H9 (cell line): ENCODE data around the gene SH2D3C. TPM values are rescaled to one million over a fixed set of nuclear protein-coding genes. Genes with fewer than 3 reads are reported as not detected.

Source experiments
- DNase-seq: peaks from one replicate; pipeline ENCODE4 v3.0.0-alpha.2; 2017
- H2AFZ ChIP-seq: one replicate; pipeline ENCODE4 v1.6.1; 2013; ENCODE audit warnings: mild to moderate bottlenecking, low read length, control low read depth, moderate library complexity
- H2AK5ac ChIP-seq: 2 replicates; pipeline ENCODE4 v1.6.1; 2013; ENCODE audit warnings: low read length, control low read depth, mixed read lengths; ENCODE audit not compliant: insufficient read length
- H2BK120ac ChIP-seq: one replicate; pipeline ENCODE4 v1.6.1; 2013; ENCODE audit warnings: low read depth, mild to moderate bottlenecking, low read length, control low read depth, inconsistent platforms; ENCODE audit not compliant: poor library complexity, severe bottlenecking
- H2BK12ac ChIP-seq: 2 replicates; pipeline ENCODE4 v1.6.1; 2013; ENCODE audit warnings: low read length, control low read depth, mixed read lengths, low read depth; ENCODE audit not compliant: insufficient read length
- H2BK15ac ChIP-seq: 2 replicates; pipeline ENCODE4 v1.6.1; 2013; ENCODE audit warnings: low read depth, low read length, control low read depth
- H2BK20ac ChIP-seq: one replicate; pipeline ENCODE4 v1.6.1; 2013; ENCODE audit warnings: low read depth, mild to moderate bottlenecking, low read length, control low read depth, inconsistent platforms; ENCODE audit not compliant: poor library complexity, severe bottlenecking
- H2BK5ac ChIP-seq: 2 replicates; pipeline ENCODE4 v1.6.1; 2013; ENCODE audit warnings: low read length, control low read depth, mixed read lengths; ENCODE audit not compliant: insufficient read length
- H3K14ac ChIP-seq: 2 replicates; pipeline ENCODE4 v1.6.1; 2013; ENCODE audit warnings: low read length, control low read depth; ENCODE audit not compliant: insufficient read depth
- H3K18ac ChIP-seq: 2 replicates; pipeline ENCODE4 v1.6.1; 2013; ENCODE audit warnings: low read depth, mild to moderate bottlenecking, mixed read lengths, low read length, control low read depth; ENCODE audit not compliant: insufficient read length
- H3K23ac ChIP-seq: 2 replicates; pipeline ENCODE4 v1.6.1; 2013; ENCODE audit warnings: low read length, control low read depth, mixed read lengths, low read depth; ENCODE audit not compliant: insufficient read length
- H3K23me2 ChIP-seq: 2 replicates; pipeline ENCODE4 v1.6.1; 2013; ENCODE audit warnings: low read depth, mild to moderate bottlenecking, mixed read lengths, low read length, control low read depth; ENCODE audit not compliant: insufficient read length, poor library complexity, severe bottlenecking
- H3K27ac ChIP-seq: 2 replicates; pipeline ENCODE4 v1.5.1; 2013; ENCODE audit warnings: low read length, control low read depth, mixed read lengths, low read depth; ENCODE audit not compliant: insufficient read length
- H3K27me3 ChIP-seq: 2 replicates; pipeline ENCODE4 v1.6.1; 2013; ENCODE audit warnings: low read length, control low read depth, inconsistent platforms; ENCODE audit not compliant: insufficient read depth
- H3K4ac ChIP-seq: 2 replicates; pipeline ENCODE4 v1.6.1; 2013; ENCODE audit warnings: low read depth, mild to moderate bottlenecking, control low read depth, inconsistent platforms, low read length, moderate library complexity
- H3K4me1 ChIP-seq: 2 replicates; pipeline ENCODE4 v1.6.1; 2013; ENCODE audit warnings: low read length, control low read depth, inconsistent platforms; ENCODE audit not compliant: insufficient read depth
- H3K4me2 ChIP-seq: 2 replicates; pipeline ENCODE4 v1.6.1; 2013; ENCODE audit warnings: low read length, control low read depth, mixed read lengths; ENCODE audit not compliant: insufficient read length, insufficient read depth
- H3K56ac ChIP-seq: 2 replicates; pipeline ENCODE4 v1.6.1; 2013; ENCODE audit warnings: low read depth, mild to moderate bottlenecking, mixed read lengths, low read length, control low read depth; ENCODE audit not compliant: insufficient read length
- H3K79me1 ChIP-seq: 2 replicates; pipeline ENCODE4 v1.6.1; 2013; ENCODE audit warnings: low read depth, mild to moderate bottlenecking, moderate library complexity, low read length, control low read depth, inconsistent platforms; ENCODE audit not compliant: insufficient read depth, poor library complexity, severe bottlenecking
- H3K79me2 ChIP-seq: 2 replicates; pipeline ENCODE4 v1.6.1; 2013; ENCODE audit warnings: low read length, control low read depth, inconsistent platforms; ENCODE audit not compliant: insufficient read depth
- H3K9ac ChIP-seq: 2 replicates; pipeline ENCODE4 v1.6.1; 2013; ENCODE audit warnings: low read length, control low read depth, mixed read lengths; ENCODE audit not compliant: insufficient read length; ENCODE audit errors: extremely low read depth
- H3K9me3 ChIP-seq: one replicate; pipeline ENCODE4 v1.6.1; 2013; ENCODE audit warnings: low read depth, low read length, inconsistent platforms; ENCODE audit not compliant: control insufficient read depth
- H3T11ph ChIP-seq: one replicate; pipeline ENCODE4 v1.6.1; 2013; ENCODE audit warnings: mild to moderate bottlenecking, low read length, control low read depth, inconsistent platforms
- H4K20me1 ChIP-seq: one replicate; pipeline ENCODE4 v1.6.1; 2013; ENCODE audit not compliant: control insufficient read depth, insufficient read length, insufficient read depth
- H4K5ac ChIP-seq: 2 replicates; pipeline ENCODE4 v1.6.1; 2013; ENCODE audit warnings: low read depth, mild to moderate bottlenecking, mixed read lengths, low read length, control low read depth; ENCODE audit not compliant: insufficient read length
- H4K8ac ChIP-seq: replicated peaks from 2 replicates; pipeline ENCODE4 v1.6.1; 2013; ENCODE audit warnings: low read length, control low read depth, mixed read lengths, low read depth; ENCODE audit not compliant: insufficient read length
- H4K91ac ChIP-seq: 2 replicates; pipeline ENCODE4 v1.6.1; 2013; ENCODE audit warnings: low read depth, mild to moderate bottlenecking, moderate library complexity, mixed read lengths, low read length, control low read depth; ENCODE audit not compliant: insufficient read length
- H3K27ac Mint-ChIP-seq, 3 experiments: 2 replicates in 2 of 3; 3 replicates in 1 of 3; pipeline ENCODE4 v1.8.0; 2020 to 2021; ENCODE audit warnings: mixed read lengths in 3 of 3, mild to moderate bottlenecking in 1 of 3, moderate library complexity in 1 of 3
- H3K27me3 Mint-ChIP-seq: 2 replicates; pipeline ENCODE4 v1.8.0; 2021; ENCODE audit warnings: low read depth, mild to moderate bottlenecking, moderate library complexity, mixed read lengths
- H3K36me3 Mint-ChIP-seq, 3 experiments: 2 replicates in 2 of 3; 3 replicates in 1 of 3; pipeline ENCODE4 v1.8.0; 2020 to 2021; ENCODE audit warnings: low read depth in 3 of 3, mixed read lengths in 3 of 3; ENCODE audit not compliant: insufficient read depth in 1 of 3
- H3K4me1 Mint-ChIP-seq, 2 experiments: 2 replicates each; pipeline ENCODE4 v1.8.0; 2020; ENCODE audit warnings: mixed read lengths in 2 of 2
- H3K4me3 Mint-ChIP-seq, 2 experiments: 2 replicates in 1 of 2; 3 replicates in 1 of 2; pipeline ENCODE4 v1.8.0; 2020 to 2021; ENCODE audit warnings: mild to moderate bottlenecking in 2 of 2, mixed read lengths in 2 of 2, moderate library complexity in 1 of 2
- H3K9me3 Mint-ChIP-seq, 2 experiments: 2 replicates in 1 of 2; 3 replicates in 1 of 2; pipeline ENCODE4 v1.8.0; 2020; ENCODE audit warnings: mild to moderate bottlenecking in 2 of 2, mixed read lengths in 2 of 2, moderate library complexity in 1 of 2
- WGBS: extraction: QIAGEN DNeasy Blood & Tissue Kit; methylation state at CpG from one replicate; pipeline ENCODE4 v1.1.7; 2013; ENCODE audit warnings: missing lambda C conversion rate, low lambda C conversion rate, mixed read lengths; ENCODE audit not compliant: insufficient read length; ENCODE audit errors: extremely low coverage; 5-methylcytosine and 5-hydroxymethylcytosine counted together
- total RNA-seq: library from RNA; stranded (reverse); gene quantifications from 2 replicates; pipeline ENCODE4 v1.2.1, GENCODE V29; 2021
- TF ChIP-seq, protein P1 (sequence below): fragments of 200-600 bp; sonication (generic); conservative IDR thresholded peaks from 3 replicates; pipeline ENCODE4 v1.8.0; 2021; ENCODE audit warnings: antibody characterized with exemption, mild to moderate bottlenecking

Gene SH2D3C
- total RNA-seq, 1 experiment from 2014 or later, result 1.7 TPM

DNA sequence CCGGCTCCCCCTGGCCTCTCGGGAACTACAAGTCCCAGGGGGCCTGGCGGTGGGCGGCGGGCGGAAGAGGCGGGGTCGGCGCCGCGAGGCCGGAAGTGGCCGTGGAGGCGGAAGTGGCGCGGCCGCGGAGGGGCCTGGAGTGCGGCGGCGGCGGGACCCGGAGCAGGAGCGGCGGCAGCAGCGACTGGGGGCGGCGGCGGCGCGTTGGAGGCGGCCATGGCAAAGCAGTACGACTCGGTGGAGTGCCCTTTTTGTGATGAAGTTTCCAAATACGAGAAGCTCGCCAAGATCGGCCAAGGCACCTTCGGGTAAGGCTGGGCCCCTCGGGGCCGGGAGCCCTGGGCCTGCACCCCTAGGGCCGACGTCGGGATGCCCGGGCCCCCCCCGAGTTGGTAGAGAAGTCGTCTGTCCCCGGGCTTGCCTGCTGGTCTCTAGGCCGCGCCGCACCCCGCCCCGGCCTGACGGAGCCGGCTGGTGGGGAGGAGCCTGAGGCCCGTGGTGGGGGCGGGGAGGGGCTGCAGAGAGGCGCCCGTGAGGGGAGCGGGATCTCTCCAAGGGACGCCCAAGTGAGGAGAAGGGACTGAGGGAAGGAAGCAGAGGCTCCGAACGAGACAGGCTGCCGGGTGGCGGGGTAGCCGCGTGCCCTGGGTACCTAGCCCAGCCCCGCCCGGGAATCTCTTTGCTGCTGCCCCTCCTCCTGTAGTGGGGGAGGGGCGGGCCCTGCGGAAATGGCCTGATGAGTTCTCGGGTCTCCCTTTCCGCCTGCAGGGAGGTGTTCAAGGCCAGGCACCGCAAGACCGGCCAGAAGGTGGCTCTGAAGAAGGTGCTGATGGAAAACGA, 7.7 kb upstream of the SH2D3C start, which contains the start of gene CDK9:
CDK9 (plus strand) TSS at position 102 of the 840 bp plus-strand sequence; CDS start at position 217, 115 bp downstream.
- no peak within 1 kb of the TSS for H3T11ph ChIP-seq
- H3K79me2 ChIP-seq, result peaks cover 3% of the 10 kb centered on the region; the same call in 1 of the 2 replicates
- H2BK120ac ChIP-seq, result no peak within 1 kb of the TSS
- no peak within 1 kb of the TSS for H2BK15ac ChIP-seq
- TF ChIP-seq, protein P1, sequence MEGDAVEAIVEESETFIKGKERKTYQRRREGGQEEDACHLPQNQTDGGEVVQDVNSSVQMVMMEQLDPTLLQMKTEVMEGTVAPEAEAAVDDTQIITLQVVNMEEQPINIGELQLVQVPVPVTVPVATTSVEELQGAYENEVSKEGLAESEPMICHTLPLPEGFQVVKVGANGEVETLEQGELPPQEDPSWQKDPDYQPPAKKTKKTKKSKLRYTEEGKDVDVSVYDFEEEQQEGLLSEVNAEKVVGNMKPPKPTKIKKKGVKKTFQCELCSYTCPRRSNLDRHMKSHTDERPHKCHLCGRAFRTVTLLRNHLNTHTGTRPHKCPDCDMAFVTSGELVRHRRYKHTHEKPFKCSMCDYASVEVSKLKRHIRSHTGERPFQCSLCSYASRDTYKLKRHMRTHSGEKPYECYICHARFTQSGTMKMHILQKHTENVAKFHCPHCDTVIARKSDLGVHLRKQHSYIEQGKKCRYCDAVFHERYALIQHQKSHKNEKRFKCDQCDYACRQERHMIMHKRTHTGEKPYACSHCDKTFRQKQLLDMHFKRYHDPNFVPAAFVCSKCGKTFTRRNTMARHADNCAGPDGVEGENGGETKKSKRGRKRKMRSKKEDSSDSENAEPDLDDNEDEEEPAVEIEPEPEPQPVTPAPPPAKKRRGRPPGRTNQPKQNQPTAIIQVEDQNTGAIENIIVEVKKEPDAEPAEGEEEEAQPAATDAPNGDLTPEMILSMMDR, result no peak
- Mint-ChIP-seq H3K4me3 (peak within 1 kb of the TSS; percentile 93 to 95), H3K4me1 (peaks cover 7 to 25% of the 10 kb centered on the region in 2 experiments), H3K27ac (peak within 1 kb of the TSS; percentile 89 to 94 (median 92); a peak in 5 of 7 replicates), H3K36me3 (peaks cover 39 to 45% (median 43%) of the 10 kb centered on the region in 3 experiments), H3K27me3 (peaks cover 6% of the 10 kb centered on the region), H3K9me3 (no peaks in the 10 kb centered on the region)
- H3K4me1 ChIP-seq, result no peaks in the 10 kb centered on the region
- no peak within 1 kb of the TSS for H2BK5ac ChIP-seq
- no CpG with 5 or more reads among the region's 75 CpGs for WGBS
- H3K4ac ChIP-seq, result no peak within 1 kb of the TSS
- peaks cover 16% of the 10 kb centered on the region for H3K79me1 ChIP-seq
- no peaks in the 10 kb centered on the region for H3K9me3 ChIP-seq
- peak within 1 kb of the TSS; percentile 81 for H3K14ac ChIP-seq
- peak within 1 kb of the TSS; percentile 82 for H3K4me2 ChIP-seq
- no peak within 1 kb of the TSS for H4K5ac ChIP-seq
- H3K9ac ChIP-seq, result peak within 1 kb of the TSS; percentile 35
- H3K18ac ChIP-seq, result peak within 1 kb of the TSS; percentile 78
- no peak within 1 kb of the TSS for H2BK20ac ChIP-seq
- no peaks in the 10 kb centered on the region for H4K20me1 ChIP-seq
- no peak within 1 kb of the TSS for H2AK5ac ChIP-seq
- H3K56ac ChIP-seq, result no peak within 1 kb of the TSS
- no peak within 1 kb of the TSS for H3K23ac ChIP-seq
- no peak within 1 kb of the TSS for H2BK12ac ChIP-seq
- no peak within 1 kb of the TSS for H3K27ac ChIP-seq
- peak; percentile 92 for DNase-seq
- no peak within 1 kb of the TSS for H4K91ac ChIP-seq
- H3K23me2 ChIP-seq, result peaks cover 2% of the 10 kb centered on the region
- H4K8ac ChIP-seq, result no peak within 1 kb of the TSS
- no peak within 1 kb of the TSS for H2AFZ ChIP-seq
- no peaks in the 10 kb centered on the region for H3K27me3 ChIP-seq
